H1 (cell line): ENCODE measurements around the gene SERPINB6. TPM values are rescaled to one million over a fixed set of nuclear protein-coding genes. Genes with fewer than 3 reads are reported as not detected.

Experiments used
- CTCF ChIA-PET: fragments of 300-600 bp; sonication (Branson Sonifier 250); formaldehyde crosslinking; loops from one replicate; lab custom pipeline; 2021; ENCODE audit not compliant: partially characterized antibody; lab: Charles Lee
- POLR2A ChIA-PET: fragments of 300-600 bp; sonication (Branson Sonifier 250); formaldehyde crosslinking; loops from one replicate; lab custom pipeline; 2021; ENCODE audit warnings: inconsistent platforms; ENCODE audit not compliant: partially characterized antibody; lab: Charles Lee
- DNase-seq, 2 experiments: peaks; one replicate each; pipeline versions ENCODE4 v3.0.0 to v3.0.0-alpha.2; 2010 to 2022; ENCODE audit warnings: low spot score in 2 of 2, low read depth in 1 of 2, mixed read lengths in 1 of 2
- FAIRE-seq: peaks from 2 replicates; lab custom pipeline; 2011; peaks lifted over from hg19 to GRCh38; lab: Jason Lieb, UNC
- H2AFZ ChIP-seq: 2 replicates; pipeline ENCODE4 v1.8.1; 2012; ENCODE audit warnings: low read length, inconsistent platforms
- H2AK5ac ChIP-seq: 2 replicates; pipeline ENCODE4 v1.6.1; 2013; ENCODE audit warnings: low read depth, low read length
- H2BK120ac ChIP-seq: replicated peaks from 2 replicates; pipeline ENCODE3; 2013; ENCODE audit warnings: low read depth, low read length, inconsistent platforms
- H2BK12ac ChIP-seq: 2 replicates; pipeline ENCODE4 v1.6.1; 2013; ENCODE audit warnings: low read depth, low read length
- H2BK15ac ChIP-seq: 2 replicates; pipeline ENCODE4 v1.6.1; 2013; ENCODE audit warnings: low read length
- H2BK20ac ChIP-seq: 2 replicates; pipeline ENCODE4 v1.6.1; 2013; ENCODE audit warnings: low read length
- H2BK5ac ChIP-seq: 2 replicates; pipeline ENCODE4 v1.6.1; 2013; ENCODE audit warnings: low read depth, low read length
- H3K14ac ChIP-seq: 2 replicates; pipeline ENCODE4 v1.6.1; 2013; ENCODE audit warnings: inconsistent platforms; ENCODE audit not compliant: insufficient read length
- H3K18ac ChIP-seq: 2 replicates; pipeline ENCODE4 v1.6.1; 2013; ENCODE audit warnings: low read length; ENCODE audit errors: extremely low read depth
- H3K23ac ChIP-seq: 2 replicates; pipeline ENCODE4 v1.6.1; 2013; ENCODE audit warnings: inconsistent platforms; ENCODE audit not compliant: insufficient read length
- H3K23me2 ChIP-seq: 2 replicates; pipeline ENCODE4 v1.6.1; 2013; ENCODE audit warnings: low read depth, low read length
- H3K27ac ChIP-seq: 2 replicates; pipeline ENCODE4 v1.6.1; 2011; ENCODE audit warnings: low read depth, low read length, inconsistent platforms
- H3K27me3 ChIP-seq, 4 experiments: replicated peaks in 1 of 4; 1 replicate in 1 of 4; 2 replicates in 3 of 4; pipeline versions ENCODE4 v1.6.1 to v1.8.1; 2011 to 2013; ENCODE audit warnings: low read length in 3 of 4, mild to moderate bottlenecking in 3 of 4, inconsistent platforms in 2 of 4, mixed read lengths in 2 of 4, moderate library complexity in 1 of 4; ENCODE audit not compliant: control insufficient read depth in 3 of 4, insufficient read depth in 3 of 4; ENCODE audit errors: extremely low read depth in 1 of 4
- H3K36me3 ChIP-seq, 4 experiments: 2 replicates each; pipeline versions ENCODE4 v1.6.1 to v1.8.1; 2011 to 2013; ENCODE audit warnings: mild to moderate bottlenecking in 4 of 4, low read length in 3 of 4, moderate library complexity in 2 of 4, control low read depth in 1 of 4, inconsistent platforms in 1 of 4; ENCODE audit not compliant: insufficient read depth in 4 of 4, control insufficient read depth in 2 of 4
- H3K4ac ChIP-seq: replicated peaks from 2 replicates; pipeline ENCODE3; 2013; ENCODE audit warnings: low read length, low read depth, mixed read lengths, inconsistent platforms; ENCODE audit not compliant: insufficient read length
- H3K4me1 ChIP-seq, 4 experiments: replicated peaks in 1 of 4; 1 replicate in 1 of 4; 2 replicates in 3 of 4; pipeline versions ENCODE4 v1.6.1 to v1.8.1; 2011 to 2013; ENCODE audit warnings: low read length in 3 of 4, inconsistent platforms in 2 of 4, mixed read lengths in 1 of 4; ENCODE audit not compliant: insufficient read depth in 4 of 4, control insufficient read depth in 3 of 4
- H3K4me2 ChIP-seq, 2 experiments: 2 replicates each; pipeline versions ENCODE4 v1.6.1 to v1.8.1; 2011 to 2013; ENCODE audit warnings: low read depth in 2 of 2, low read length in 2 of 2, control low read depth in 1 of 2, inconsistent platforms in 1 of 2, mild to moderate bottlenecking in 1 of 2; ENCODE audit not compliant: insufficient read depth in 1 of 2
- H3K4me3 ChIP-seq, 4 experiments: fragments of 200-600, 300-600 bp in 1 of 4; sonication (generic), shearing (Covaris generic), sonication (Bioruptor Twin) in 1 of 4; 2 replicates each; pipeline versions ENCODE4 v1.5.1 to v1.8.1; 2011 to 2016; ENCODE audit warnings: low read length in 4 of 4, low read depth in 3 of 4, control low read depth in 2 of 4, inconsistent platforms in 2 of 4, mild to moderate bottlenecking in 2 of 4, mixed read lengths in 1 of 4, moderate library complexity in 1 of 4; ENCODE audit not compliant: insufficient read depth in 2 of 4; ENCODE audit errors: extremely low read depth in 1 of 4
- H3K56ac ChIP-seq: replicated peaks from 2 replicates; pipeline ENCODE3; 2013; ENCODE audit warnings: low read depth, mild to moderate bottlenecking, mixed read lengths, low read length, inconsistent platforms; ENCODE audit not compliant: insufficient read length
- H3K79me1 ChIP-seq: 2 replicates; pipeline ENCODE4 v1.6.1; 2013; ENCODE audit warnings: low read depth, low read length, control low read depth
- H3K79me2 ChIP-seq, 2 experiments: 2 replicates each; pipeline versions ENCODE4 v1.6.1 to v1.8.1; 2012 to 2013; ENCODE audit warnings: low read length in 2 of 2, mild to moderate bottlenecking in 2 of 2, inconsistent platforms in 1 of 2; ENCODE audit not compliant: insufficient read depth in 2 of 2, control insufficient read depth in 1 of 2
- H3K9ac ChIP-seq, 4 experiments: replicated peaks in 1 of 4; 1 replicate in 1 of 4; 2 replicates in 3 of 4; pipeline versions ENCODE4 v1.6.1 to v1.8.1; 2011 to 2013; ENCODE audit warnings: low read depth in 3 of 4, low read length in 3 of 4, control low read depth in 2 of 4, mild to moderate bottlenecking in 2 of 4, moderate library complexity in 2 of 4, inconsistent platforms in 1 of 4; ENCODE audit errors: extremely low read depth in 1 of 4
- H3K9me3 ChIP-seq, 2 experiments: 2 replicates each; pipeline versions ENCODE4 v1.6.1 to v1.8.1; 2012 to 2013; ENCODE audit warnings: mild to moderate bottlenecking in 2 of 2, moderate library complexity in 2 of 2, control low read depth in 1 of 2, inconsistent platforms in 1 of 2, low read depth in 1 of 2, low read length in 1 of 2, mixed read lengths in 1 of 2; ENCODE audit not compliant: insufficient read depth in 2 of 2
- H4K20me1 ChIP-seq, 2 experiments: replicated peaks in 1 of 2; 2 replicates each; pipeline versions ENCODE3 to v1.8.1; 2011 to 2013; ENCODE audit warnings: inconsistent platforms in 2 of 2, low read length in 2 of 2, mild to moderate bottlenecking in 1 of 2; ENCODE audit not compliant: insufficient read depth in 2 of 2, control insufficient read depth in 1 of 2
- H4K5ac ChIP-seq: 2 replicates; pipeline ENCODE4 v1.6.1; 2013; ENCODE audit warnings: low read length, low read depth, mixed read lengths, inconsistent platforms; ENCODE audit not compliant: insufficient read length
- H4K8ac ChIP-seq: 2 replicates; pipeline ENCODE4 v1.8.0; 2013; ENCODE audit warnings: mild to moderate bottlenecking, moderate library complexity, low read length, inconsistent platforms; ENCODE audit not compliant: insufficient read depth; ENCODE audit errors: extremely low read depth
- H4K91ac ChIP-seq: replicated peaks from 2 replicates; pipeline ENCODE3; 2013; ENCODE audit warnings: low read length, mixed read lengths, inconsistent platforms; ENCODE audit not compliant: insufficient read length
- BACH1 ChIP-seq: IDR thresholded peaks from 2 replicates; pipeline ENCODE4 v1.6.1; 2012; ENCODE audit warnings: low read length, improper control_type of control experiment
- MAFK ChIP-seq: IDR thresholded peaks from 2 replicates; pipeline ENCODE4 v1.6.1; 2012; ENCODE audit warnings: low read depth, mild to moderate bottlenecking, improper control_type of control experiment, low read length
- WGBS, 2 experiments: shearing (Covaris generic) in 1 of 2; methylation state at CpG; one replicate each; pipeline versions ENCODE4 v1.1.6 to v1.1.7; 2013 to 2015; ENCODE audit warnings: low lambda C conversion rate in 2 of 2, mixed read lengths in 2 of 2, inconsistent platforms in 1 of 2, low coverage in 1 of 2, missing lambda C conversion rate in 1 of 2; ENCODE audit not compliant: insufficient replicate concordance in 2 of 2, insufficient coverage in 1 of 2, insufficient read length in 1 of 2; ENCODE audit errors: extremely low coverage in 1 of 2, missing lambda C conversion rate in 1 of 2; 5-methylcytosine and 5-hydroxymethylcytosine counted together
- polyA plus RNA-seq, 7 experiments: library from polyadenylated mRNA; depleted of rRNA in 3 of 7; stranded (reverse) in 5 of 7; unstranded in 2 of 7; fragments of >200 nt in 5 of 7; fragments of 200-250 nt in 2 of 7; gene quantifications; 1 replicate in 5 of 7; 2 replicates in 1 of 7; 4 replicates in 1 of 7; pipeline versions ENCODE4 v1.2.1 to v1.2.3, GENCODE V29; 2011 to 2013; ENCODE audit warnings: missing spikeins in 2 of 7, mixed read lengths in 2 of 7
- total RNA-seq: library from RNA; stranded (reverse); fragmentation: NEBNext Ultra II Directional; extraction: Animal tissue kit (Norgen Biotek cat#: 25700); gene quantifications from 2 replicates; pipeline ENCODE4 v1.2.1, GENCODE V29; 2021

Gene SERPINB6
- total and polyA plus RNA-seq, 2 of the 8 experiments (the other 6 are each of a cell fraction or from before 2014, with no cell fraction given): 27.2 to 29.4 TPM

DNA sequence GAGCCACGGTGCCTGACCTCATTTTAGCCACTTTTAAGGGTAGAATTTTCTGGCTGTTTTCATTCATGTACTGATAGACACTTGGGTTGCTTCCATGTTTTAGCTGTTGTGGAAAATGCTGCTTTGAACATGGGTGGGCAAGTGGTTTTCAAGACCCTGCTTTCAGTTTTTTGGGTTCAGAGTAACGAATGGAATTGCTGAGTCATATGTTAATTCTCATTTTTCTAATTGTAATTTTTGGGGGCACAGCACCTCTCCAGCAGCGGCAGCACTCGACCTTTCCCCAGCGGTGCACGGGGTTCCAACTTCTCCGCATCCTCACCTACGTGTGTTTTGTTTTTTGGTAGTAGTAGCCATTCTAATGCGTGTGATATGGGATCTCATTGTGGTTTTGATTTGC lies 33.7 kb upstream of the SERPINB6 start:
- Histone ChIP-seq H2AFZ (no peak overlapping the region), H2BK12ac (no peak overlapping the region), H3K23me2 (peaks cover 2% of the 10 kb centered on the region), H3K9me3 (no peaks in the 10 kb centered on the region), H3K4ac (no peak overlapping the region), H4K20me1 (peaks cover 0 to 2% of the 10 kb centered on the region in 2 experiments), H4K8ac (no peak overlapping the region), H3K23ac (no peak overlapping the region), H3K14ac (no peak overlapping the region), H3K18ac (no peak overlapping the region), H3K4me3 (no peak overlapping the region), H2BK15ac (no peak overlapping the region), H3K4me2 (no peak overlapping the region), H3K36me3 (peaks cover 0 to 25% (median 15%) of the 10 kb centered on the region in 4 experiments; a peak in 5 of 8 replicates), H2AK5ac (no peak overlapping the region), H3K4me1 (peaks cover 0 to 7% (median 4%) of the 10 kb centered on the region in 4 experiments; a peak in 6 of 7 replicates), H2BK20ac (no peak overlapping the region), H3K56ac (no peak overlapping the region), H3K9ac (no peak overlapping the region), H3K27ac (no peak overlapping the region), H3K79me1 (no peaks in the 10 kb centered on the region), H3K79me2 (peaks cover 0 to 8% of the 10 kb centered on the region in 2 experiments; a peak in 1 of 4 replicates), H3K27me3 (no peaks in the 10 kb centered on the region), H2BK5ac (no peak overlapping the region), H2BK120ac (no peak overlapping the region), H4K91ac (no peak overlapping the region), H4K5ac (no peak overlapping the region)
- WGBS, 2 experiments: 91% methylated on average over 9 of the region's 9 CpGs; no CpG with 5 or more reads in 1 of the 2 experiments
- CTCF ChIA-PET: no interaction called here
- FAIRE-seq (no peak), DNase-seq (no peak)
- POLR2A ChIA-PET: interaction anchor here (0.6 to 2.5 kb wide), 4 partner anchors 10 to 81 kb away, joined by 3 to 12 read pairs (median 3); no protein-coding TSS in a partner anchor
- TF ChIP-seq BACH1 (peak; percentile 25; the same call in 1 of the 2 replicates), MAFK (no peak)
